ENCODE measurements around the gene MUC13. TPM values are rescaled to one million over a fixed set of nuclear protein-coding genes. Genes with fewer than 3 reads are reported as not detected.

Gene MUC13
- total RNA-seq, 1 experiment from 2014 or later = 0.11 TPM

DNA sequence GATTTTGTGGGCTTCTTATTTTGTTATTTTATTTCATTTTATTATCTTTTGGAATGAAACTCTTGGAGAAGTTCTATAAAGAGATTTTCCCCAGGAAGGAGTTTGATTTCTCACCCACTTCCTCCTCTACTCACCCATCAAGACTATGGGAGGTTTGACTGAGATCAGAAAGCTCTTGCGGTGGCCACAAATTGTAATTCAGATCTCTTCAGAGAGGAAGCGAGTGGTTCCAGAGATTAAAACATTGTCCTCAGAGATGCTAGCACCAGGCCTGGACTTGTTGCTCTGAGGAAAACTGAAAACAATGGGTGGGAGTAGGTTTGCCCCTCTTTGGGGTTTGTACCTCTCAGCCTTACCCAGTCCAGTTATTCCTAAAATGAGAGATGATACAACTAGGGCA lies 8.1 kb upstream of the MUC13 start:
- no peak for DNase-seq (ENCODE audit: low read depth)

DNA sequence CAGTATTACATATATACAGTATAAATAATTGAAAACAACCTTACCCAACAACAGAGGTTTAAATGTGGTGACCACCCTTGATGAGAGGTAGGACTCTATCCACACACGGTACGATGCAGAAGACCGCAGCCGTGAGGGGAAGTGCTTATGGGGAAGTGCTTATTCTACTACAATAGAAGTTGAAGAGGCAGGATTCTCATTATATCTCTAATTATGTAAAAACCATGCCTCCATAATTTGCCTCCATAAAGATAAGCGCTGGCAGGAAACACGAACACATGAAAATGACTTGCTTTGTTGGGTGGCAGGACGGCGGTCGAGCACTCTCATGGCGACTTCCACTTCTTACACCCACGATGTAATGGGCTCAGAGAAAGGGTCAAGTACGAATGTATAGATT lies 7.2 kb upstream of the MUC13 start:
- no peak for DNase-seq (ENCODE audit: low read depth)

DNA sequence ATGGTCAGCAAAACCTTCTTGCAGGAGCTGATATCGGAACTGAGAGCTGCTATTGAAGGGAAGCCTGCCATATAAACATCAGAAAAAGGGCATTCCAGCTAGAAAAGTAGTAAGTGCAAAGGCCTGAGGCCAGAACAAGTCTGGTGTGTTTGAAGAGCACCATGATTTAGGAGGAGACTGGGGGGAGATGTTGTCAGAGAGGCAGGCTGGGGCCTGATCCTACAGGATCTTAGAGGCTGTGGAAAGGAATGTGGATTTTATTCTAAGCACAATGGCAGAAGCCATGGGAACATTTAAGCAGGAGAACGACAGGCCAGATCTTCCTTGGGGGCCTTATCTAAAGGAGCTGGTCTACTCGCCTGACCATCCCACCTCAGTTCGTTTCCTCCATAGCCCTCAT lies 5.1 kb upstream of the MUC13 start:
- DNase-seq (ENCODE audit: low read depth) = no peak

DNA sequence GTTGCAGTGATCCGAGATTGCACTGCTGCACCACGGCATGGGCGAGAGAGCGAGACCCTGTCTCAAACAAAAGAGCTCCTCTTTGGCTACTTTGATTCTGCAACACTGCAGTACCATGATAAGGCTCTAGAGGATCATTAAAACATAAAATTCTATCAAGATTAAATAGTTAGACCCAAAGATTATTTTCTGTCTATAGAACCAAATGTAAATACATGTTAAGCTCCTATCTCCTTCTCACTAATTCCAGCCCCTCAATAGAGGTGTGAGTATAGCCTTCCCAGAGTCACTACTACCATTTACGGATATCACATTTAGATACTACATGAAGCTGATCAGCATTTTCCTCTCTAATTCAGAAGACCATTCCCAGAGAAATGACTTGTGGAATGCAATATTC lies 4.3 kb upstream of the MUC13 start:
- DNase-seq (ENCODE audit: low read depth) = no peak

DNA sequence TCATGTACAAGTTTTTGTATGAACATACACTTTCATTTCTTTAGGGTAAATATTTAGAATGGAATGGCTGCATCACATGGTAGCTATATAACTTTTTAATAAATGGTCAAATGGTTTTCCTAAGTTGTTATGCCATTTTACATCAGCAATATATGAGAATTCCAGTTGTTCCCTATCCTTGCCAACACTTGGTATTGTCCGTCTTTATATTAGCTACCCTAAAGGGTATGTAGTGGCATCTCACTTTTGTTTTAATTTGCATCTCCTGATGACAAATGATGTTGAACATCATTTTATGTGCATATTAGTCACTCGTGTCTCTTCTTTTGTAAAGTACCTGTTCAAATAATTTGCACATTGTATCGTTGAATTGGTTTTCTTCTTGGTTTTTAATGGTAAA lies 2.5 kb upstream of the MUC13 start:
- no peak for DNase-seq (ENCODE audit: low read depth)

DNA sequence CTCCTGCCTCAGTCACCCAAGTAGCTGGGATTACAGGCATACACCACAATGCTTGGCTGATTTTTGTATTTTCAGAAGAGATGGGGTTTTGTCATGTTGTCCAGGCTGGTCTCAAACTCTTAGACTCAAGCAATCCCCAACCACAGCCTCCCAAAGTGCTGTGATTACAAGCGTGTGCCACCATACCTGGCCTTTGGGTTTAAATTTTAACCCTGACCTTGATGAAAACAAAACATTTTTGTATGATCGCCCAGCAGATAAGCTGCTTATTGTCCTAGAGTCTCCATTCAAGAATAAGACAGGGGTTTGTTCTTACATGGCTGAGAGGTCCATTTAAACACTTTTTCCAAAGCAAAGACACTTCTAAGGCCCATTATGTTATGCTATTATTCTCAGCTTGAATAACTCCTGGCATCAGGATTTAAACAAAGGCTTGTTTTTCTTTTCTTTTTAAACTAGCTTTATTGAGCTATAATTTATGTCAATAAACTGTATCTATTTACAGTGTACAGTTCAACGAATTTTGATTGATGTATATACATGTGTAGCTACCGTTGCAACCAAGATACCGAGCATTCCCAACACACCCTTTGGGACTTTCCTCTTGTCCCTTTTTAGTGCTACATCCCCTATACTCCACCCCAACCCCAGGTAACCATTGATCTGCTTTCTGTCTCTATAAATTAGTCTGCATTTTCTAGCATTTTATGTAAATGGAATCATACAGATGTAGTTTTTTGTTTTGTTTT lies 1.4 kb upstream of the MUC13 start:
- DNase-seq (ENCODE audit: low read depth) = no peak

DNA sequence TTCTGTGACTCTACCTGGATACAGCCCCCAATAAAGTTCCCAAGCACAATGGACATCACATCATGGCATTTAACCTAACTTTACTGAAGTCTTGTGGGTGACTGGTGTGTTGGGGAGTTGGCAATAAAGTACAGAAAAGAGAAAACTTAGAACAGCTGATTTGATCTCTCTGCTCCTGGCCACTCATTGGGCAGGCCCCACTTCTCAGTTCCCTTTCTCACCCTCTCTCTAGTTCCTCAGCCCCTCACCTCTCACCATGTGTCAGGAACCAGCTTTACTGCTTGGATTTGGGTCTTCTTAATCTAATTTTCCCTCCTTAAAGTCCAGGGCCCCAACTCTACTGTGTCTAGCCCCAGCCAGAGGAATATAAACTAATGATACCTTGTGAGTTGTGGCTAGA lies 713 bp upstream of the MUC13 start:
- no peak for DNase-seq (ENCODE audit: low read depth)

DNA sequence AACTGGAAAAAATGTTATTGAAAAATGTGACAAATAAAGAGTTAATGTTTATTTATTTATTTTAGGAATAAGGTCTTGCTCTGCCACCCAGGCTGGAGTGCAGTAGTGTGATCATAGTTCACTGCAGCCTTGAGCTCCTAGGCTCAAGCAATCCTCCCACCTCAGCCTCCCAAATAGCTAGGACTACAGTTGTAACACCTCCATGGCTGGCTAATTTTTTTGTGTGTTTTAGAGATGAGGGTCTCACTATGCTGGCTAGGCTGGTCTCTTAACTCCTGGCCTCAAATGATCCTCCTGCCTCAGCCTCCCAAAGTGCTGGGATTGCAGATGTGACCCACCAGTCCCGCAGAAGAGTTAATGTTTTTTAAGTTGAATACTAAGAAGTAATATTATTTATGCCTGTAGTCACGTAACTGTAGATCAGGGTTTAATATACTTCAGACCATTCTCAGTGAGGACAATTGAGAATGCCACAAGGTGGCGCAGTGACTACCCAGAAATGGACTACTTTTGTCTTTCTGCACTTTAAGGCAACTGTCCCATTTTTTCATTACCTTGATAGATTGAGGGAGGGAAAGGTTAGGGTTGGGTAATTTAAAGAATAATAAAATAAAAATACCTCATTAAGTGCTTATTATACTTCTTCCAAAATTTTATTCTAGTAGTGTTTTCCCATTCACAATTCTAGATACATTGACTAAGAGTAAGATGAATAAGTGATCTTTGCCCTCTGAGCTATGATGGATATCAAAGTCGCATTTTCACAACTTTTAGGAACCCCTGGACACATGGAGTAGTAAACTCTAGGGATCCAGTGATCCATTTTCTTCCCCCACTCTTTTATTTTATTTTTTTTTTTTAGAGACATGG lies 6.0 kb downstream of the MUC13 start:
- DNase-seq (ENCODE audit: low read depth) = peak; percentile 67

DNA sequence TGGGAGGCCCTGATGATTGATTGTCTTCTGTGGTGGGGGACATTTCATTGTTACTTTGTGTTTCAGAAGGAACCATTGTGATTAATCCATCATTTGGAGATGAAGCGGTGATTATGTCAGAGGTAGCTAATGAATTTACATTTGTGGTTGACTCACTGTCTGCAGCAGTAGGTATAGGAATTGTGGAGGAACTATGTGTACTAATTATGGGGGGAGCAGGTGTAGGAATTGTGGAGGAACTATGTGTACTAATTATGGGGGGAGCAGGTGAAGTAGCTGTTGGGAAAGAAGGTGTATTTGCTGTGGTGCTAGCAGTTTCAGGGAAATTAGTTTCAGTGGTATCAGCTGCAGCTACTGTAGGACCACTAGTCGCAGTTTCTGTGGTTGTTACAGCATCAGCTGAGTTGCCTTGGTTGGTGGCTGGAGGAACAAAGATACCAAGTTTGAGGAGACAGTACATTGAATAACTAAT lies 6.9 kb downstream of the MUC13 start:
- DNase-seq (ENCODE audit: low read depth) = no peak

DNA sequence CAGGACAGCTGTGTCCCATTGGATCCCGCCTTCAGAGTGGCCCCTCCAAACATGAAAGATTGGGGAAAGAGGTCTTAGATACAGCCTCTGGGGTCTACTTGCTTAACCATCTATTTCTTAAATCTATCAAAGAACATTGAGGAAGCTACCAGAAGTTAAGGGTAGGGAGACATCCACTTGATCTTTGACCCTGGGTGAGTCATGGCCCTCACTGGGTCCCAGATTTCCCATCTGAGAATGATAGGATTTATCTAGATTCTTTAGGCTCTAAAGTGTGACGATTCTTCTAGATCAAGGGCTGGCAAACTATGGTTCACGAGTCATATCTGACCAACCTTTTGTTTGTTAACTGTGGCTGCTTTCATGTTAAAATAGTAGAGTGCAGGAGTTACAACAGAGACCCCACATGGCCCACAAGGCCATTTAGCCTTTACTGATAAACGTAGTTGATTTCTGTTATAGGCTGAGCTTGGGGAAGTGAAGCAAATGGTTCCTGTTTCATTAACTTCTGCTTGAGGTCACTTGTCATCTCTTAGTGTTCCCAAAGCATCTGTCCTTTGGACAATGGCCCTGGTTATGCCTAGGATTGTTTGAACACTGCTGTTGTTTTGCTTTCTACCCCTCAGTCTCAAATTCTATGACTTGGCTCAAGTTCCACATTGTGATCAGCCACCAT lies 8.0 kb downstream of the MUC13 start:
- DNase-seq (ENCODE audit: low read depth) = no peak

DNA sequence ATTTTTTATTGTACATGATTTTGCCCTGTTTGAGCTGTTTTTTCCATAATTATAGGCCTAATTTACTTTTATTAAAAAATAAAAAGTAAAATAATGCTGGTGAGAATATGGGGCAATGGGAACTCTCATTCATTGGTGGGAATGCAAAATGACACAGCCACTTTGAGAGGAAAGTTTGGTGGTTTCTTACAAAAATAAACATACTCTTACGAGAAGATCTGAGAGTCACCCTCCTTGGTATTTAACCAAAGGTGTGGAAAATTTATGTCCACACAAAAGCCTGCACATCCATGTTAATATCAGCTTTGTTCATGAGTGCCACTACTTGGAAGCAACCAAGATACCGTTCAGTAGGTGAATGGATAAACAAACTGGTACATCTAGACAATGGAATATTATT lies 9.8 kb downstream of the MUC13 start:
- no peak for DNase-seq (ENCODE audit: low read depth)

DNA sequence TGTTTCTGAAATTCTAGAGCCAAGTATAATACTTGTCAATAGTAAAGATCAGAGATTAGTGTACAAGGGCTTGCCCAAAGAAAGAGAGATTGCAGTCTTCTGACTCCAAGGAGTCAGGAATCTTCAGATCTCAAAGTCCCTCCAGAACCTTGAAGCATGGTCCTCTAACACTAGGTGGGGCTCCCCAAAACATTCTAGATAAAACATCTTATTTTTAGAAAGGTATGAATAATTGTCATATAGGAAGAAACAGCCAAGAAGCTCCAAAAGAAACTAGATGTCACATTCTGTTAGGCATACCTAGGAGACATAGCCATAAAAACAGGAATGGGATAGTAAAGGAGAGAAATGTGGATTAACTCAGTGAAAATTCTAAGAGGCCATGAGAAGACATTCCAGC lies 10.7 kb downstream of the MUC13 start:
- DNase-seq (ENCODE audit: low read depth) = no peak

DNA sequence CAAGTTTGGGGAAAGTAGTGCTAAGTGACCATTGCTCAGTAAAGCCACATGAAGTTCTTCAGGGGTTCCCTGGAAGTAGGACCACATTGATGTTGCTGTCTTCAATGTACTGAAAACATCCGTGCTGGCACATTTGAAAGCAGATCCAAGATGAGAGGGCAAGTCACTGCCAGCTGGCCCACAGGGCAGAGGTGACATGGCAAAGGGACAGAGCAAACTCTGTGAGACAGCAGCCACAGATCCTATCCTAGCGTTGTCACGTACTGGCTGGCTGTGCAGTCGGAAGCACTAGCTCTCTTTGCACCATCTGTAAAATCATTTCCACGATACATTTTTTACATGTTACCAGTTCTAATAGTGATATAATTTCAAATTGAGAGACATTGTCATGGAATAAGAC lies 13.8 kb downstream of the MUC13 start:
- no peak for DNase-seq (ENCODE audit: low read depth)

DNA sequence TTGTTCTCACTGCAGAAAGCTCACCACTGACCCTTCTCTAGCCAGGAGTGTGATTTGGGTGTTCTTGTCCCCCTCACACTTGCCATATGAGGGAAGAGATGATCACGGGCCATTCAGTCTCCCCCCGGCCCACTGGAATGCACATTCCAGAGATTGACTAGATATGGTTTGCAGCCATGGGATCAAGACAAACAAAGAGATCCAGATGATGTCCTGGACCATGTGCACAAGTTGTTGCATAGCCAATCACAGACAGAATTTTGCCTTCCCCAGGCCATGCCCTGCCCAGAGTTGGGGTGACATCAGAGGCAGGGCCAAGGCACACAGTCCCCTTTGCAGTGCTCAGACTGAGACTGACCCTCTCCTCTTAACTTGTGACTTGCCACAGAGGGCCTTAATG lies 14.8 kb downstream of the MUC13 start:
- no peak for DNase-seq (ENCODE audit: low read depth)

DNA sequence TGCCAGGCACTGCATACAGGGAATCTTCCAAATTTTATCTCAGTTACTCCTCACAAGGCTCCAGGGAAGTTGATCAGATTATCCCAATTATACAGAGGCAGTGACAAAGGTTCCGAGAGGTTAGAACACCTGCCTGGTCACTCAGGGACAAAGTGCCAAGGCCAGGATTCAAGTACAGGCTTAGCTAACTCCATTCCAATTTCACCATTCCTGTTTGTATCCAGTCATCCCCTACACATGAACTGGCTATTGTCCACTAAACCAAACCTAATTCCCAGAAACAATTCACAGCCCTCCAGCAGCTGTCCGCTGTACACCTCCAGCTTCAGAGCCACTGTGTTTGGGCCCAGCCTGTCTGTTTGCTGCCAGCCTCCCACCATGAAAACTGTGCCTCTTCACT lies 16.0 kb downstream of the MUC13 start:
- DNase-seq (ENCODE audit: low read depth) = no peak

DNA sequence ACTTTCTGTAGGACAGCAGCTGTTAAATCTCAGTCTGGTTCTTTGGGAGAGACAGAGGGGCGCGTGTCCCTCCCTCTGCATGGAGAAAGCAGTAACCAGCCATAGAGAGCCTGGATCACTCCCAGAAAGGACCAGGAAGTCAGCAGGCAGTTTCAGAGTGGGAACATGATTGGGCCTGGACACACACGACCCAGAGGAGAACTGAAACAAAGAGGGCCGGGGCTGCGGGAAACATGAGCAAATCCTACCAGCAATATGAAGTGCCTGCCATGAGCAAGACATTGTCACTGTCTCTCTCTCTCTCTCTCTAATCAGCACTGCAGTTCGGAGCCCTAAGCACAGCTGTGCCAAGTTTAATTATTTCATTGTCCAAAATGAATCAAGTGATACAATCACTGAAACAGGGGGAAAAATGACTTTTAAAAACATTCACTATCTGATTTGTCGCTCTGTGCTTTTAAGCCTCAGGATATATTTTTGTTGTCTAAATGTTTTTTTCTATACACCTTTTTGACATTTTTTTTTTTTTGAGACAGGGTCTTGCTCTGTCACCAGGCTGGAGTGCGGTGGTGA lies 17.6 kb downstream of the MUC13 start:
- DNase-seq (ENCODE audit: low read depth) = no peak

DNA sequence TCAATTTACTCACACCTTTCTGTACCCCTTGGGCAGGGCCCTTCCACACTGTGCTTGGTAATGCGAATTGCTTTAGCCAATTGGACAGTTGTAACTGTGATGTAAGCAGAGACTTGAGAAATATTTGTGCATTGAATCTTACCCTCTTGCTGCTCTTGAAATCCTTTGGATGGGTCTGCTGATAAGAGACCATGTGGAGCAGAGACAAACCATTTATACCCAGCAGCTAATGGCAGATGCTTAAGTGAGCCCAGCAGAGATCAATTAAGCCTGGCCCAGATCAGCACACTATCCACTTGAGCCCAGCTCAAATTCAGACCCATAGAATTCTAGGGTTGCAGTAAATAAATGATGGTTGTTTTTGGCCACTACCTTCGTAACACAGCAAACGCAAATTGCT lies 19.3 kb downstream of the MUC13 start:
- no peak for DNase-seq (ENCODE audit: low read depth)

DNA sequence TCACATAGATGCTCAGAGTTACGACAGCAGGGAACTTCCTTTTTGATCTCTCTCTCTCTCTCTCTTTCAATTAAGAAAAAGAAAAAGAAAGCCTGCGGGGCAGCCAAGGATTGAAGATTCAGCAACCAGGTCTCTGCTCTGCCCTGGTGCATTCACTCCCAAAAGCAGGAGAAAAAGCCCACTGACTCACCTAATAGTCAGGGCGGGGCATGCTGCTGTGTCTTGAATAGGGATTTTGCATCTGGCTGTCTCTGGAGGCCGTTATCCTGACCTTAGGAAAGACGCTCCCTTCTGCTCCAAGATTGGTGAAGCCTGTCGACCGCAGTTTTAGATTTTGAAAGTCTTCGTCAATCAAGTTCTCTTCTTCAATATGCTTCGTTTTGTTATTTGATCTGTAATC lies 26.6 kb downstream of the MUC13 start:
- DNase-seq (ENCODE audit: low read depth) = no peak

DNA sequence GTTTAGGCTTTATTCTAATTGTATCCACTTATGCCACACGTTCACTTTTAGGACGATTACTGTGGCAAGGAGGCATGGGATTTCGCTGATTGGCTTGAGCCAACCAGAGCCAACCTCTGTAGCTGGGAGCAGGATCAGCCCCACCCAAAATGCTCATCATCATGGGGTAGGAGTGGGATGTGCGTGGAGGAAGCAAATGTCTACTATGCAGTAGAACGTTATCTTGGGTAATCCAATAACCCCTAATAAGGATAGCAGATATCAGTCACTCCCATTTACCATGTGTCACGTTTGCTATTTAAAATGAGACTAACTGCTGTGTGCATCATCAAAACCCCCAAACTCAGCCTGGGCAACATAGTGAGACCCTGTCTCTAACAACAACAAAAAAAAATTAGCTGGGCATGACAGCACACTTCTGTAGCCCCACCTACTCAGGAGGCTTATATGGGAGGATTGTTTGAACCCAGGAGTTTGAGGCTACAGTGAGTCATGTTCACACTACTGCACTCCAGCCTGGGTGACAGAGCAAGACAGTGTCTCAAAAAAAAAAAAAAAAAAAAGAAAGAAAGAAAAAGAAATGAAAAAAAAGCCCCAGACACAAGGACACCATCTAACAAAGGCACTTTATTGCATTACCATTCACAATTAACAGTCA lies 29.6 kb downstream of the MUC13 start:
- no peak for DNase-seq (ENCODE audit: low read depth)

DNA sequence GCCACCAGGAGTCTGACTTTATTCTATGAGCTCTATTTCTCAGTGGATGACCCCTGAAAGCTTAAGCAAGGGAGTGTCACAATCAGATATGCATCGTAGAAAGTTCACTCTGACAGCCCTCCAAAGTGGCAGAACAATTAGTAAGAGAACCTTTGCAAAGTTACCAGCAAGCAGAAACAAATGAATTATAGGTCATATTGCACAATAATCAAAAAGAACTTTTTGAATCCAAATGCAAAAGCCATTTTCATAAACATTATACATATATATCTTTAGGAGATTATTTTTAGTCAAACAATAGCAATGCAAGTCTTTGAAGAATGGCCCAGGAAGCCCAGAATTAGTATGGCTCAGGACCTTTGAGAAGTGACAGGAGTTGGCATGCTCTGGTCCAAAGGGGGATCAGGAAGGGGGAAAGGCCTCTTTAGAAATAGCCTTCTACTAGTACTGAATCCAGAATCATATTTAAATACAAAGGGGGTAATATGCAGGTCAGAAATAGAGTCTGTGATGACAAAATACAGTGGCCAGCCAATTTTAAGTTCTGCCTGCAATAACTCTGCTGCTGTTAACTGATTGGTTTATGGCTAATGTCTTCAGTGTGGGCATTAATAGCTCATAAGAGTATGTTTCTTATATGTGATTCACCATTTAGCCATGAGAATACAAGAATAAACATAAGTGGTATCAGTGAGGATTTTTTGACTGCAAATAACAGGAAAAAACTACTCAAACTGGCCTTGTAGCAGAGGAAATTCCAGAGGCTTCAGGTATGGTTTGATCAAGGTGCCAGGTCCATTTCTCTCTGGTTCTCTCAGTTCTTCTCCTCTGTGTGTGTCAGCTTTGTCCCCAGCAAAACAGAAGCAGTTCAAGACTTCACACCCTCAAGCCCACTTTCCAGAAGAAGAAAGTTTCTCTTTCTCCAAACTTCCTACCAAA lies 30.4 kb downstream of the MUC13 start:
- no peak for DNase-seq (ENCODE audit: low read depth)

Measured in Daoy (cell line).